Measurements from ENCODE around the gene RANBP1.
A peak's percentile ranks its signal among the peaks of the same experiment; 100 is the strongest.

Gene RANBP1

DNA sequence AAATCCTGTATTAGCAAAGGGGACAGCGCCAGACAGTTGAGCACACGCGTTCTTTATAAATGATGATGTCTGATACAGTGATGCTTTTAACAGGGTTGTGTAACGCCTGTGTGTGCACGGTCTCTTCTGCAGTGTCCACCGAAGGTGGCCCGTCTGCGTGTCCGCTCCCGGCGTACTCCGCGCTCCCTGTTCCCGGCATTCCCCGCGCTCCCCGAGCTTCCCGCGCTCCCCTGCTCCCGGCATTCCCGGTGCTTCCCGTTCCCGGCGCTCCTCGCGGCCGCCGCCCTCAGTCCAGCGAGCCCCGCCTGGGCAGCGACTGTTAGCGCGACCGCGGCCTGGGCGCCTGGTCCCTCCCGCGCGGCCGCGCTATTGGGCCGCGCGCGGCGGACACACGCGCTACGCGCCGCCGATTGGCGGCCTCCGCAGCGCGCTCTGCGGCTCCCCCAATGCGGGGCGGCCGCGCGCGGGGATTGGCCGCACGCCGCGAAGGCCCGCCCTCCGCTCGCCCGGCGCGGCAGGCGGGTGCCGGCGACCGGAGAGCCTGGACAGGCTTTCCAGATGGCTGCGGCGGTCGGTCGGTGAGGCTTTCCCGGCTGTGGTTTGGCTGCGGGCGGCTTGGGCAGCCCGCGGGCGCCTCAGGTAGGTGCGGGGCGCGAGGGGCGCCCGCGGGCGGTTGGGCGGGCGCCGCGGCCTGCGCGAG, 36.0 kb upstream of the RANBP1 start, which contains the start of gene DGCR8:
DGCR8 (plus strand) TSS at position 497 of the 700 bp plus-strand sequence. CDS start 5,723 bp downstream, outside the sequence.
- peak; percentile 97 for TF ChIP-seq ZFX (IDR thresholded peaks at IDR 0.05)
- TF ChIP-seq, protein P1, sequence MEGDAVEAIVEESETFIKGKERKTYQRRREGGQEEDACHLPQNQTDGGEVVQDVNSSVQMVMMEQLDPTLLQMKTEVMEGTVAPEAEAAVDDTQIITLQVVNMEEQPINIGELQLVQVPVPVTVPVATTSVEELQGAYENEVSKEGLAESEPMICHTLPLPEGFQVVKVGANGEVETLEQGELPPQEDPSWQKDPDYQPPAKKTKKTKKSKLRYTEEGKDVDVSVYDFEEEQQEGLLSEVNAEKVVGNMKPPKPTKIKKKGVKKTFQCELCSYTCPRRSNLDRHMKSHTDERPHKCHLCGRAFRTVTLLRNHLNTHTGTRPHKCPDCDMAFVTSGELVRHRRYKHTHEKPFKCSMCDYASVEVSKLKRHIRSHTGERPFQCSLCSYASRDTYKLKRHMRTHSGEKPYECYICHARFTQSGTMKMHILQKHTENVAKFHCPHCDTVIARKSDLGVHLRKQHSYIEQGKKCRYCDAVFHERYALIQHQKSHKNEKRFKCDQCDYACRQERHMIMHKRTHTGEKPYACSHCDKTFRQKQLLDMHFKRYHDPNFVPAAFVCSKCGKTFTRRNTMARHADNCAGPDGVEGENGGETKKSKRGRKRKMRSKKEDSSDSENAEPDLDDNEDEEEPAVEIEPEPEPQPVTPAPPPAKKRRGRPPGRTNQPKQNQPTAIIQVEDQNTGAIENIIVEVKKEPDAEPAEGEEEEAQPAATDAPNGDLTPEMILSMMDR (conservative IDR thresholded peaks at IDR 0.05), result no peak
- peak within 1 kb of the TSS; percentile 92 for H3K27ac ChIP-seq

DNA sequence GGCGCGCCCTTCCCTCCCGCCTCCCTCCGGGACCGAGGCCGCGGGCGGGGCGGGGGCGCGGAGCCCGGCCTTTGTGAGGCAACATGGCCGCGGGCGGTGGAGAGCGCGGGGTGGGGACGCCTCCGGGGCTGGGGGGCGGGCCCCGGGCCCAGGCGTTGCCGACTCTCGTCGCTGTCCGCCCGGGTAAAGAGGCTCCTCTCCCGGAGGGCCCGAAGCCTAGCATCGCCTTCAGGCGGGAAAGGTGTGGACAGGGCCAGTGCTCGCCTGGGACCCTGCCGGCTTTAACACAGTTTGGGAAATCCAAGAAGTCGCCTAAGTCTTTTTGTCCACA, 35.5 kb upstream of the RANBP1 start:
- peak overlapping the region; percentile 92 for H3K27ac ChIP-seq
- TF ChIP-seq ZFX (IDR thresholded peaks at IDR 0.05), result peak; percentile 87
- TF ChIP-seq, protein P1 (conservative IDR thresholded peaks at IDR 0.05), result no peak

DNA sequence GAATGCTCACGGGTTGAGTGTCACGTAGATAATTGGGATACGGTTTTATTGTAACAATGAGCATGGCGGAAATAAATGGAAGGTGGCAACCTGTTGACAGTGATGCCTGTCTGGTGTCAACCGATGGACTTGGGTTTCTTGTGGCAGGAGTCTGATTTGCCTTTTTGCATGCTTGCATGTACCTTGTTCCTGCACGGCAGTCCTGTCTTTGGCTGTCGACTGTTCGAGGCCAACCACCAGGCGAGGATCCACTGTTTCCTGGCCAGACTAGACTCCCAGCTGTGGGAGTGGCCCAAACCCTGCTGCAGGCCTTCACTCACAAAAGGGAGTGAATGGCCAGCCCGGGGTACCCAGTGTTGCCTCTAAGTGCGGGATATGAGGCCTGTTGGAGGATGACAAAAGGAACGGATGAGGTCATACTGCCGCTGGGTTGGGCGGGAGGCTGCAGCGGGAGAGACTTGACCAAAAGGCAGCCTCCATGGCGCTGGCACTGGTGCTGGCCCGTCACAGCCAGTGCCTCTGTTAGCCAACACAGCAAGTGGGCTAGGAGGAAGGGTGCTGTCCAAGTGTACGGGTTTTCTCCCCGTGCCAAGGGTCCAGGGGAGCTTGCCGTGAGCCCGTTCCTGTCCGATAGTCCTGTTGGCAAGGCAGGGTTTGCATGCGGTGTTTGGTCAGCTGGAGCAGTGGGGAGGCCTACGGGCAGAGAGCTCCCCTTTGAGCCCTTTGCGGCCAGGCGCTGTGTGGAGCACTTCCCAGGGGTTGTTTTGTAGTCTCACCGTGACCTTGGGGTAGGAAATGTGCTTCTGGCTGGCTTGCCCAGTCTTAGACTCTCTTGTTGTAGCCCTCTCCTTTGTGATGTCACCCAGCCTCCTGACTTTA, 34.9 kb upstream of the RANBP1 start:
- TF ChIP-seq, protein P1 (conservative IDR thresholded peaks at IDR 0.05), result no peak
- TF ChIP-seq ZFX (IDR thresholded peaks at IDR 0.05), result no peak
- peak overlapping the region; percentile 92 for H3K27ac ChIP-seq

DNA sequence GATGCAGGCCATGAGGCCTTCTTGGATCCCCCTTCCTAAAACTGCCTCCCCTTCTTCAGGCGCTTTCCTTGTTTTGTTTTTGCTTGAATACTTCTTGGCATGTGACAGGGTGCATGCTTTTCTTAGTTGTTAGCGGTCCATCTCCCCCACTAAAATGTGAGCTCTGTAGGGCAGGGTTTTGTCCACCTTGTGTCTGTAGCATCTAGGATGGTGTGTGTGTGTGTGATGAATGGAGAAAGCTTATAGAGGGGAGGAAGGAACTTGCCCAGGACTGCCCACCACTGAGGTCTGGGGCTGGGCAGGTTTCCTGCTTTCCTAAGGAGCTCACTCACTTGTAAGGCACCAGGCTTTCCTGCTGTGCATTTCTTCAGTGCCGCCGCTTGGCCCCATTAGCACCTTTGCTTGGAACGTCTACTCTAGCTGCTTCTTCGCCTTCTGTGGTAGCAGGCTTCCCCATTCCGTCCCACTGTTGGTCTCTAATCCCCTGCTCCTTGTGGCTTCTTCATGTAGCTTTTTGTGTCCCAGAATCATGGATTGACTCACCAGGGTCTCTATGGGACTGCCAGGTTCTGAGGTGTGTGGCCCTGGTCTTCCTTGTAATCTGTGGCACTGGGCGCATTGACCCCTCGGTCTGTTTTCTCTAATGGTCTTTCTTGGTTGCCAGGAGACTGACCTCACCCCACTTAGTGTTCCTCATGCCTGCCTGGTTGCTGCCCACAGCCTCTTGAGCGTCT, 32.6 kb upstream of the RANBP1 start:
- H3K27ac ChIP-seq, result peak overlapping the region; percentile 92

DNA sequence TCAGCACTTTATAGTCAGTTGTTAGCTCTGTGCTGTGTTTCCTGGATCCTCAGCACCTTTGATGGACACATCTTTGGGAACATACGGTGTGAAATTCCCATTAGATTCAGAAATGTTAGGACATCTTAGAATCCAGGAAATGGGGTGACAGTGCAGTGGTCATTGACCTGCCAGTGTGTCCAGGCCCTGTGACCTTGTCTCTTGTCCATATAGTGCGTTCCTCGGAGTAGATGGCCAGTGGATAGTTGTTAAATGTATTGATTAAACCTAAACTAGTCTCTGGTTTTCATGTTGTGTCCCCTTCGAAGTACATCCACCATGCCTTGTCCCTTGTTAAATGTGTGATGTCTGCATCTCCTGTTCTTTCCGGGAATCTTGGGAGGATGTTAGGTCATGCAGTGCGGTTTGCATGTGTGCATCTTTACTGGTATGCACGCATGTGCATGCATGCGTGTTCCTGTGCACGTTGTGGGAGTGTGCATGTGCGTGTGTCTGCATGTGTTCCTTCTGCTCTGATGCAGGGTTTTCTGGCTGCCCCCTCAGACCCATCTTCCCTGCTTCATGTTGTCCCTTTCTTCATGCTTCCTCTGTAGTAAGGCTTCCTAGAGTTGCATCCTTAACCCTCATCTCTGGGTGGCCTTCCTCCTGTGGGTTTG, 31.9 kb upstream of the RANBP1 start:
- H3K27ac ChIP-seq, result peak overlapping the region; percentile 28
- no peak for TF ChIP-seq ZFX (IDR thresholded peaks at IDR 0.05)
- TF ChIP-seq, protein P1 (conservative IDR thresholded peaks at IDR 0.05), result no peak

More for the DNA sequence above, 32.6 kb upstream of the RANBP1 start:
- TF ChIP-seq ZFX (IDR thresholded peaks at IDR 0.05), result no peak
- TF ChIP-seq, protein P1 (conservative IDR thresholded peaks at IDR 0.05), result no peak

DNA sequence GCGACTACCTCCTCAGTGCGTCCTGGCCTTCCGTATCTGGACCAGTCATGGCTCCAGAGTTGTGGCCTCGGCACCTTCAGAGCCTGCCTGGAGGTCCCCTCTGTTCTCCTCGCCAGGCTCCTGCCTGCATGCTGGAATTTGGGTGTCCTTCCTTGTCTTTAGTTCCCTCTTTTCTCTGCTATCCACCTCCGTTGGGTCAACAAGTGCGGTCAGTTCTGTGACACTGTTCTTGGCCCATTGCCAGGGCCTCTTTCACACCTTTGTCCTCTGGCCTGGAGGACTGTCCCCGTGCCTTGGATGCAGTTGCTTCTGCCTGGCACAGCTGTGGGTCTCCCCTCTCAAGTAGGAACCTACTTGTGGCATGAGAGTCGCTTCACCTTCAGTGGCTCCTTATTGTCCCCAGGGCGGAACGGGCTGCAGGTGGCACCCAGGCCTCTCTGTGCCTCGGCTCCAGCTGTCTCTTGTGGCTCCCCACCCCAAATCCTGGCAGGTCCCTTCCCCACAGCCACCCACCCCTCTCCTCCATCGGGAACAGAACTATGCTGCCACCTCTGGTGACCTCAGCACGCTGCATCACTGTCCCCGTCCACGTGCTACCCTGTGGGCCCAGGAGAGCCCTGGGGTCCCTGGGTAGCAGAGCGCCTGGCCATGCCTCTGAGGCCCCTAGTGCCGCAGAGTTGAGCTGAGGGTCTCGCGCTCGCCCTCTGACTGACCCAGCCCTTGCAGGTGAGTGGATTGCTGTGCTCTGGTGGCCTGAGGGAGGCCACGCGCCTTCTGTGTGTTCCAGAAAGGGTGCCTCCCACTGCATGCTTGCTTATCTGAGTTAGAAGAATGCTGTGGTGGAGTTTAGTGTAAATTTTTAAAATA, 31.1 kb upstream of the RANBP1 start:
- TF ChIP-seq, protein P1 (conservative IDR thresholded peaks at IDR 0.05), result peak; percentile 77
- TF ChIP-seq ZFX (IDR thresholded peaks at IDR 0.05), result no peak
- peak overlapping the region; percentile 28 for H3K27ac ChIP-seq

All from C4-2B (cell line).